HS-5 (cell line): Measurements from ENCODE around the gene ITGA2.
"Not testable (repeated sequence)": the region's sequence is repeated elsewhere in the genome, so short reads cannot be mapped to it uniquely, and the experiment has no call there.

Source experiments
- DNase-seq: peaks from one replicate; pipeline ENCODE4 v3.0.0-alpha.2; 2012; ENCODE audit warnings: low read depth

The ITGA2 gene

GRCh38 chr5:53100606-53101005 is 111.5 kb downstream of the ITGA2 start:
- no peak for DNase-seq

DNA sequence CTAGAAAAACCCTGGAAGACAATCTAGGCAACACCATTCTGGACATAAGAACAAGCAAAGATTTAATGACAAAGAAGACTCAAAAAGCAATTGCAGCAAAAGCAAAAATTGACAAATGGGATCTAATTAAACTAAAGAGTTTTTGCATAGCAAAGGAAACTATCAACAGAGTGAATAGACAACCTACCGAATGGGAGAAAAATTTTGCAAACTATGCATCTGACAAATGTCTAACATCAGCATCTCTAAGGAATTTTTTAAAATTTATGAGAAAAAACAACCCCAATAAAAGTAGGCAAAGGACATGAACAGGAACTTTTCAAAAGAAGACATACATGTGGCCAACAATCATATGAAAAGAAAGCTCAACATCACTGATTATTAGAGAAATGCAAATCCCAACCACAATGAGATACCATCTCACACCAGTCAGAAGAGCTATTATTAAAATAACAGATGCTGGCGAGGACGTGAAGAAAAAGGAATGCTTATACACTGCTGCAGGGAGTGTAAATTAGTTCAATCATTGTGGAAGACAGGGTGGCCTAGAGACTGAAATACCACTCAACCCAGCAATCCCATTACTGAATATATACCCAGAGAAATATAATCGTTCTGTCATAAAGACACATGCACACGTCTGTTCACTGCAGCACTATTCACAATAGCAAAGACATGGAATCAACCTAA is 116.6 kb downstream of the ITGA2 start:
- DNase-seq = no peak

GRCh38 chr5:53109056-53109442 is 119.9 kb downstream of the ITGA2 start:
- no peak for DNase-seq

GRCh38 chr5:53109443-53110127 is 120.4 kb downstream of the ITGA2 start, which contains the start of gene MOCS2:
MOCS2 (minus strand) TSS chr5:53109757; CDS start chr5:53107174, 2,583 bp downstream.
- DNase-seq = peak; percentile 54

GRCh38 chr5:53110156-53110555 is 121.0 kb downstream of the ITGA2 start:
- DNase-seq = no peak

- DNase-seq = no peak
These were observed 122.0 kb downstream of the ITGA2 start for GRCh38 chr5:53111139-53111538.

- DNase-seq = not testable (repeated sequence)
These were observed 123.2 kb downstream of the ITGA2 start for GRCh38 chr5:53112307-53112706.

GRCh38 chr5:53112909-53113308 is 123.8 kb downstream of the ITGA2 start:
- DNase-seq = no peak

GRCh38 chr5:53113947-53114346 is 124.8 kb downstream of the ITGA2 start:
- no peak for DNase-seq

DNA sequence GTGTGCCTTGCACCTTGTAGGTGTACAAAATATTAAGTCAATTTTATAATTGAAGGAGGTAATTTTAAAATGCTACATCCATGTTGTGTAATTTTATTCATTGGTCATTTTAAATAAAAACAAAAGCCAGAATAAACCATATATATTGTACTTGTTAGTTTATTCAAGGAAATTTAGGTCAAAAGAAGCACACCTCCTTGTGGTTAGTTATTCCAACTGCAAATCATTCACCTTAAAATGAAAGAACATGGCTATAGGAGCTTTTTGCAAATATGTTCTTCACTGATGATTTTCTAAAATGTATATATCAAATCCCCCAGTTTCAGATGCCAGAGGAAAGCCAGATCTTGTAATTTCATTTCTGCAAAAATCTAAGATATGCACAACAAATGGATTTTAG is 125.8 kb downstream of the ITGA2 start:
- no peak for DNase-seq

DNA sequence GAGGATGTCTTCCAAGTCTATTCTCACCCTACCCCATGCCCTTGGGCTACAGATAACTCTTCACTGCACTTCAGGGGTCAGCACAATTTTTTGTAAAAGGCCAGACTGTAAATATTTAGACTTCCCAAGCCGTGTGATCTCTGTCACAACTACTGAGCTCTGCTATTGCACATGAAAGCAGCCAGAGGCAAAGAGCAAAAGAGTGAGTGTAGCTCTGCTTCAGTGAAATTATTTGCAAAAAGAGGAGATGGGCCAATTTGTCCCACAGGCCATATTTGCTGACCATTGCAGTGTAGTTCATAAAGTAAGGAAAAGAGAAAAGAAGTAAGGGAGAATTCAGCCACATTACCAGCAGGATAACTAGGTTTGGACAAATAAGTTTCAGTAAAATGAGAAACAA is 127.4 kb downstream of the ITGA2 start:
- no peak for DNase-seq

DNA sequence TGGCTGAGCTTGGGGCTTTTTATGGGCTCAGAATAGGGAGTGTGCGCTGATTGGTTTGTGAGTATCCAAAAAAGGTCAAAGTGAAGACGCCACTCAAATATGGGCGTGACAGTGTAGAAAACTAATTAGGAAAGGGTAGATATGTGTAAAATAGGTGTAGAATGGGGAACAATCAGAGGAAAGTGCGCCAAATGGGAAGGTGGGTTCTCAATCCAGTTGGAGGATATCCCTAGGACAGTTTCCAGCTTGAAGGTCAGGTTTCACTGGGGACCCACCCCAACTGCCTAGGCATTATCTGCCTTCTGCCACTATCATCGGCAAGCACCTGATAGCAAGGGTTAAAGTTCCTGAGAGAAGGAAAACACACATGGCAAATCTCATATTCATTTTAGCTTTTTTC is 129.7 kb downstream of the ITGA2 start:
- no peak for DNase-seq

GRCh38 chr5:53120165-53120564 is 131.0 kb downstream of the ITGA2 start:
- DNase-seq = no peak

- no peak for DNase-seq
These were observed 134.6 kb downstream of the ITGA2 start for GRCh38 chr5:53123702-53124101.

- no peak for DNase-seq
These were observed 137.4 kb downstream of the ITGA2 start for GRCh38 chr5:53126521-53126920.

GRCh38 chr5:53127107-53127506 is 138.0 kb downstream of the ITGA2 start:
- DNase-seq = no peak

- no peak for DNase-seq
These were observed 139.3 kb downstream of the ITGA2 start for GRCh38 chr5:53128481-53128880.

- DNase-seq = no peak
These were observed 141.1 kb downstream of the ITGA2 start for GRCh38 chr5:53130266-53130665.

- DNase-seq = no peak
These were observed 143.9 kb downstream of the ITGA2 start for GRCh38 chr5:53133020-53133419.
